Gastrocnemius medialis (tissue), 4 donors: ENCODE results near the gene AKAP13.
"Not testable (repeated sequence)": the region's sequence is repeated elsewhere in the genome, so short reads cannot be mapped to it uniquely, and the experiment has no call there.

ENCODE experiments used
- CTCF ChIP-seq, 5 experiments: fragments of 450-650 bp in 3 of 5; fragments of 200-600 bp in 2 of 5; sonication (generic) in 2 of 5; IDR thresholded peaks in 4 of 5; conservative IDR thresholded peaks in 1 of 5; 1 replicate in 4 of 5; 2 replicates in 1 of 5; pipeline ENCODE4 v1.5.1; 2016 to 2019; ENCODE audit warnings: antibody characterized with exemption in 5 of 5, mild to moderate bottlenecking in 3 of 5, moderate library complexity in 3 of 5
- POLR2A ChIP-seq, 2 donors: fragments of 450-650 bp; IDR thresholded peaks; one replicate each; pipeline ENCODE4 v1.6.1; 2017; ENCODE audit warnings: antibody characterized with exemption in 2 of 2, mild to moderate bottlenecking in 2 of 2, moderate library complexity in 2 of 2

GRCh38 chr15:85484923-85485322, 104.5 kb downstream of the AKAP13 start:
- TF ChIP-seq CTCF (IDR thresholded peaks at IDR 0.05 in 4 of 5, conservative IDR thresholded peaks at IDR 0.05 in 1 of 5); POLR2A (IDR thresholded peaks at IDR 0.05): not testable (repeated sequence)
